Measurements from ENCODE around the gene RHOG.
"Not testable (repeated sequence)": the region's sequence is repeated elsewhere in the genome, so short reads cannot be mapped to it uniquely, and the experiment has no call there.

Gene RHOG

DNA sequence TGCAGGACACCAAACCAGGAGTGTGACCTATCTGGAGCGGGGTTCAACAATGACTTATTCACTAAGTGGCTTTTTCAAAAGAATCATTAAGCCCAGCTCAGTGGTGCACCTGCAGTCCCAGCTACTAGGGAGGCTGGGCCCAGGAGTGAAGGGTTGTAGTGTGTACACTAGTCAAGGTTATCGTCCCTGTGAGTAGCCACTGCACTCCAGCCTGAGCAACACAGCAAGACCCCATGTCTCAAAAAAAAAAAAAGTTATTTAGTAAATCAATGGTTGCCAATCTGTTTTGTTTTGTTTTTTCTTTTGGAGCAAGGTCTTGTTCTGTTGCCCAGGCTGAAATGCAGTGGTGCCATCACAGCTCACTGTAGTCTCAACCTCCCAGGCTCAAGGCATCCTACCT is 7.9 kb downstream of the RHOG start:
- no peak for DNase-seq

DNA sequence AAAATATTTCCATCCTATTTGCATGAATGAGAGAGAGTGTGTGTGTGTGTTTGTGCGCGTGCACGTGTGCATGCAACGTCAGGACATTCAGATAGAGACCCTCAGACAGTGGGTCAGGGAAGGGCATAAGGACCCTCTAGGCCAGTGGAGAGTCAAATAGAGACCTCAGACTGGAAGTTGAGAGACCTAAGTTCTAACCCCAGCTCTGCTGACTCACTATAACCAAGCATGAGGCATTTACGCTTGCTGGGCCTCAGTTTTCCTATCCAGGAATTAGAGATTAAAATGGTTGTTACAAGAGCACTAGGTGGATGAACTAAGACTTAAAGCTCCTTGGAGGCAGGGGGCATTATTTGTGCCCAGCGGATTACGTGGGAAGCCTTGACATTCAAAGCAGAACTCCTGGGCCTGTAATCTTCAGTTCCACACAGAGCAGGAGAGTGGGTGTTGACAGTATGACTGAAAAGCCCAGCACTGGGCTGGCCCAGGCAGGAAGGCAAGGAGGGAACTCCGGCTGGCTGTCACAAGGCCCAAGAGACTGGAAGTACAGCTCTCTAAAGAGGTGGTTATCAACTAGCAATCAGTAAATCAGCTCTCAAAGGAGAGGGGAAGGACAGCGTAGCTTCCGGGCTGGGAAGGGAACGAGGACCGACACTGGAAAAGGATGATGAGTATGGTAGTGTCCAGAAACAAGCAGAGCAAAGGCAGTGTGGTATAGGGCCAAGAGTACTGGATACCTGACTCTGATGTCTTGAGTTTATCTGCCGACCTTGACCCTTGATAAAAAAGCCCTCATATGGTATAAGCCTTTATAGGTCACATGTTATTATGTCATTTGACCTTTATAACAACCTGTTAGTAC is 9.2 kb downstream of the RHOG start:
- no peak for DNase-seq

DNA sequence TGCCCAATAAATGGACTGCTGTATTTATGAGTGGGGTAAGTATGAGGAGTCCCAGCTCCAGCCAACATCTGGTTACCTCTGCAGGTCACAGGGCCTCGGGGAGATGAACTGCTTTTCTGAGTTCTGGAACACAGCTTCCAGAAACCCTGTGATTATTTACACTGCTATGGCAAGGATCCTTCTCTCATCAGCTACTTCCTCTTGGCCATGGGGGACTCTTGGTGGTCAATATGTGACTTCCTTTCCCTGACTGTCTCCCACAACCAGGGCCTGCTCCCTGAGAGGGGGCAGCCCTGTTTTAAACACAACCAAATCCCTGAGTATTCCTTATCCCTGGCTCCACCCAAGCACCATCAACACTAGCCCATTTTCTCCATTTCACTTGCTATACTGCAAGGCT is 10.0 kb downstream of the RHOG start:
- no peak for DNase-seq

DNA sequence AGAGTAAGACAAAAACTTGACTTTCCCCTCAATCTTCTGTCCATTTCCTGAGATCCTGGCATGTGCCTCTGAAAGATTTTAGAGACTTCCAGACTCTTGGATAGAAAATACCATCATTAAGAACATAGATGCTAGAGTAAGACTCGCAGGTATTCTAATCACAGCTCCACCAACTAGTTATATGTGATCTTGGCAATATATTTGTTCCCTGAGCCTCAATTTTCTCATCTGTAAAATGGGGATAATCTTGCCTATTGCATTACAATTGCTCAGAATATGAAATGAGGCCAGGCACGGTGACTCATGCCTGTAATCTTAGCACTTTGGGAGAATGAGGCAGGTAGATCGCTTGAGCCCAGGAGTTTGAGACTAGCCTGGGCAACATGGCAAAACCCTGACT is 10.7 kb downstream of the RHOG start:
- no peak for DNase-seq

DNA sequence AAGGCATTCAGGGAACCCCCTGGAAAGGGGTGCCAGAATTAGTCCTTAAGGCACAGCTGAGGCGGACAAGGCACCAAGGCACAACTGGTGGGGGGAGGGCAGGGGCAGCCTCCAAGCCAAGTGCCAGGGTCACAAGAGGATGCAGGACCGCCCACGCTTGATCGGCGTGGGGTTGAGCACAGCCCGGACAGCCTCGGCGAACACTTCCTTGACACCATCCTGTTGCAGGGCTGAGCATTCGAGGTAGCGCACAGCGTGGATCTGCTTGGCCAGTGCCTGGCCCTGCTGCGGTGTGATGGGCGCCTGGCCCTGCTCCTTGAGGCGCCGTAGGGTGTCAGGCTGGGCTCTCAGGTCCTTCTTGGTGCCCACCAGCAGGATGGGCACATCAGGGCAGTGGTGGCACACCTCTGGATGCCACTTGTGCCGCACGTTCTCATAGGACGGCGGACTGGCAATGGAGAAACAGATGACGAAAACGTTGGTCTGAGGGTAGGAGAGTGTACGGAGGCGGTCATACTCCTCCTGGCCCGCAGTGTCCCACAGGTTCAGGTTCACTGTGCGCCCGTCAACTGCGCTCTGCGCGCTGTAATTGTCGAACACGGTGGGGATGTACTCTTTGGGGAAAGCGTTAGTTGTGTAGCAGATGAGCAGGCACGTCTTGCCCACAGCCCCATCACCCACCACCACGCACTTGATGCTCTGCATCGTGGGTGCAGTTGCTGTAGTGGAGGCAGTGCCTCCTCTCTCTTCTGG is 13.1 kb downstream of the RHOG start:
- no peak for DNase-seq

DNA sequence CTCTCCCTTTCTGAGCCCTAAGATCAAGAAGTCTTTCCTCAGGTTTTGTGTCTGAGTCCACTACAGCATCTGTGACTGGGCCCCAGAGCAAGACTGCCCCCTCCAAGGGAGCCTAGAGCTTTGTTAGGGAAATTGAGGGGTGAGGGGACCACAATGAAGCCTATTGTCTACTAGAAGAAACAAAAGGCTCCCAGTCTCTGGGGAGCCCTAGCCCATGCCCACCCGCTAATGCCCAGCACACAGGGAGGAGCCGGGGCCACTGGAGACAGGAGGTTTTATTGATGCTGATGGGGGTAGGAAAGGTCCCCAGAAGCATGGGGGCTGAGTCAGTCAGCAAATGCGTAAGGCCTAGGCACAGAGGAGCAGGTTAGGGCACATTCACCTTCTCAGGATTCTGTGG is 14.0 kb downstream of the RHOG start:
- no peak for DNase-seq

DNA sequence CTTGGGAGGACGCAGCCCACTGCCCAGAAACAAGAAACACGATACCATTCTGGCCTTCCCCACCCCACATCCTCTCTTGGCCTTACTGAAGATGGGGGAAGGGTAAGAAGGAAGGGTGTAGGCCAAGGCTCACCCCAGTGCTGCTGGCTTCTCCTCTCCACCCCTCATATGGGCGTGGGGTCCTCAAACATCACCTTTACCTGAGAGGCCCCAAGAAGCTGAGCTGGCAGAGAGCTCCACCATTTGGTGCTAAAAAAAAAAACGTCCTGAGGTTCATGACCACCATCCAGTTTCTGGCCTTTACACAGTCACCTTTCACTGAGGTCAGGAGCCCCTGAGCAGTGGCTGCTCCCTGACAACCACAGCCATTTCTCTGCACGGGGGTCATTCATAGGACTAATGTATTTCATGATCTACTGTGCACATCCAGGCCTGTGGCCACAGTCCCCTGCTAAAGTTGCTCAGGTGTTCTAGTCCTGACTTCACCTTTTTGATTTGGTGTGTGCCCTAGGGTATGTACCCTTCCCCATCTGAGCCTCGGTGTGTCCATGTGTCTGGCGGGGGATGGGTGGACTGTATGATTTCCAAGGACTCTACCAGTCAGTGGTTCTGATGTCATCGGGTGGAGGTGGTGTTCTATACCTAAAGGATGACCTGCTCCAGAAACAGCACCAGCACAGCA is 15.1 kb downstream of the RHOG start:
- DNase-seq: no peak

DNA sequence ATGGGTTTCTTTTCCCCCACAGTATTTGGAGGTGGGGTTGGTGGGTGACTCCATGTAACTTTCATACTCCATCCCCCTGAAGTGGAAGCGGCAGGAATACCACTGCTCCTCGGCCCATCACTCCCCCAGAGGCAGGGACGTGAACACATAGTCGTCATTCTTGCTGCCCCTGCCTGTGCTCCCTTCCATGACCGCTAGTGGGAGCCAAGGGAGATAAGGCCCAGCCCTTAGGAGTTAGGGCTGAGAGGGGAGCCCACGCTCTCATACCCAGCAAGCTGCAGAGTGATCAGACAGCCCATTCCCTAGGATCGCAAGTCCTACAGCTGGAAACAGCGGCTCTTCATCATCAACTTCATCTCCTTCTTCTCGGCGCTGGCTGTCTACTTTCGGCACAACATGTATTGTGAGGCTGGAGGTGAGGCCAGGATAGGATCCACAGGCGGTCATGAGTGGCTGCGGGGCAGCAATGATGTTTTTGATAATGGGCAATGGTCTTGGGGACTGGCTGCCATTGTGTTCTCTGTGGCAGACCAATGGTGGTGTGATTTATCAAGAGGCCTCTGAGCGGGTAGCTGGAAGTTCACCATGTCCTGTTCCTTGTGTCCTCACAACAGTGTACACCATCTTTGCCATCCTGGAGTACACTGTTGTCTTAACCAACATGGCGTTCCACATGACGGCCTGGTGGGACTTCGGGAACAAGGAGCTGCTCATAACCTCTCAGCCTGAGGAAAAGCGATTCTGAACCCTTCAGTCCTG is 15.9 kb downstream of the RHOG start:
- peak; percentile 60 to 71 for DNase-seq

DNA sequence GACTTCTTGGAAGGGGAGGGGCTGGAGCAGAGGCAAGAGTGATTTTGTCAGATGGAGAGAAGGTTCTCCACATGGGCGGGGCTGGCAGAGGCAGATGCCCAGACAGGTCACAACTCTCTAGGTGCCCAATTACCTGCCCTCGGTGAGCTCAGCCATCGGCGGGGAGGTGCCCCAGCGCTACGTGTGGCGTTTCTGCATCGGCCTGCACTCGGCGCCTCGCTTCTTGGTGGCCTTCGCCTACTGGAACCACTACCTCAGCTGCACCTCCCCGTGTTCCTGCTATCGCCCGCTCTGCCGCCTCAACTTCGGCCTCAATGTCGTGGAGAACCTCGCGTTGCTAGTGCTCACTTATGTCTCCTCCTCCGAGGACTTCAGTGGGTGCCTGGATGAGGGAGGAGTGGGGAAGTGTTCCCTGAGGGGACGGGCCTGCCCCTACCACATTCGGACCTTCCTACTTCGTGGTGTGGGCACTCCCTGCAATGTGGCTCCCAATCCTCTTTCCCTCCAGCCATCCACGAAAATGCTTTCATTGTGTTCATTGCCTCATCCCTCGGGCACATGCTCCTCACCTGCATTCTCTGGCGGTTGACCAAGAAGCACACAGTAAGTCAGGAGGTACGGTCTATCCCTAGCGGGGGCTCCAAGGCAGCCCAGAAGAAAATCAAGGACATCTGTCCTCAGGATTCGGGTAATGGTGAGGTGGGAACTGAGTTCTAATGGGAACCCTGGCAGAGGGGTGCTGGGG is 16.8 kb downstream of the RHOG start:
- no peak for DNase-seq

DNA sequence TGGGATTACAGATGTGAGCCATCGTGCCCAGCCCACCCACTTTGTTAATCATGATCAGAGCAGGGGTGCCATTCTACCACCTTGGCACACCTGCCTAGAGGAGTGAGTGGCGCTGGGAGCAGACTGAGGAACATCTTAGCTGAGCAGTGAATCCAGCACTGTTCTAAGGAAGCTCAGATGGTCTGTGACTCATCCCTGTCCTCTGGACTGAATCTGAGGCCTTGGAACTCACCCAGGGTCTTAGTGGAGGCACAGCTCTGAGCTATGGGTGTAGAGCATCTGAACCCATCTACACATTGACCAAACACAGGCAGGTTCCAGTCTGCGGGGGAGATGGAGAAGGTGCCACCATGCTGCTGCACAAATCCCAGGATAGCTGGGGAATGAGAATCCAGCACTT is 17.5 kb downstream of the RHOG start:
- DNase-seq: no peak

DNA sequence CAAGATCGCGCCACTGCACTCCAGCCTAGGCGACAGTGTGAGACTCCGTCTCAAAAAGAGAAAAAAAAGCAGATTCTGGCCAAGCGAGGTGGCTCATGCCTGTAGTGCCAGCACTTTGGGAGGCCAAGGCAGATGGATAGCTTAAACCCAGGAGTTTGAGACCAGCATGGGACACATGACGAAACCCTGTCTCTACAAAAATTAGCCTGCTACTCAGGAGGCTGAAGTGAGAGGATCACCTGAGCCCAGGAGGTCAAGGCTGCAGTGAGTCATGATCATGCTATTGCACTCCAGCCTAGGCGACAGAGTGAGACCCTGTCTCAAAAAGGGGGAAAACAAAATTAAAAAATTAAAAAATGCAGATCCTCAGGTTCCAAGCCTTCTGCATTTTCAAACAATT is 18.4 kb downstream of the RHOG start:
- DNase-seq: no peak

DNA sequence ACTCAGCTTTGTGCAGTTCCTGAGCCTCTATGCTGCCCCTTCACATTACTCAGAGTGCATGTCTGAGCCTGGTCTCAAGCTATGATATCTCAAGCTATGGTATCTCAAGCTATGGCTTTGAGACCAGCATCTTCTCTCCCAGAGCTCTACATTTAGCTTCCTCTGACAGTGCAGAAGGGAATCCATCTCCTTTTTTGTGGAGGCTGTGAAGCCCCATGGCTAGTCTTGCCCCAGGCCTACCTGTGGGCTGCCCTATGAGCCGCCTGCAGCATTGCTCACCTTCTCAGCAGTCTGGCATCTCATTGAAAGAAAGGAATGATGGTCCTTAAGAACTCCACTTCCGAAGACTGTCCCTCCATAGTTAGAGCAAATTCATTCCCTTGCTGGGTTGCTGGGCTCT is 19.8 kb downstream of the RHOG start:
- no peak for DNase-seq

DNA sequence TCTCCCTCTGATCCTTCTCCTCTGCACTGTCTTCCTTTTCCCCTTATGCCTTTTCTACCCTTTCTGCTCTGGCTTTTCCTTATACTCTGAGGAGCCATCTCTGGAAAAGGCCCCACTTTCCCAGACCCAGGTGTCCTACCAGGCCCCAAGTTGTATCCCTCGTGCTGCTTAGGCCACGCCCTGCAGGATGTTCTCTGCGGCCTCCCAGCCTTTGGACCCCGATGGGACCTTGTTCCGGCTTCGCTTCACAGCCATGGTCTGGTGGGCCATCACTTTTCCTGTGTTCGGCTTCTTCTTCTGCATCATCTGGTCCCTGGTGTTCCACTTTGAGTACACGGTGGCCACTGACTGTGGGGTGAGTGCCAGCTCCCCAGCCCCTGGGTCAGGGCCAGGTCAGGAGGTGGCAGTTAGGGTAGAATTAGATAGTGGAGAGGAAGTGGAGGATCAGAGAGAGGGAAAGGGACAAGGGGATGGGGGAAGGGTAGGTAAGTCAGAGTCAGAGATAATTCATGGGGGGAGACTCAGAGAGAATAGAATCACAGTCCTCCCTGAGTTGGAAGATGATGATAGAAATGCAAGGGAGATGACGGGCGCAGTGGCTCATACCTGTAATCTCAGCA is 23.5 kb downstream of the RHOG start:
- DNase-seq: no peak

DNA sequence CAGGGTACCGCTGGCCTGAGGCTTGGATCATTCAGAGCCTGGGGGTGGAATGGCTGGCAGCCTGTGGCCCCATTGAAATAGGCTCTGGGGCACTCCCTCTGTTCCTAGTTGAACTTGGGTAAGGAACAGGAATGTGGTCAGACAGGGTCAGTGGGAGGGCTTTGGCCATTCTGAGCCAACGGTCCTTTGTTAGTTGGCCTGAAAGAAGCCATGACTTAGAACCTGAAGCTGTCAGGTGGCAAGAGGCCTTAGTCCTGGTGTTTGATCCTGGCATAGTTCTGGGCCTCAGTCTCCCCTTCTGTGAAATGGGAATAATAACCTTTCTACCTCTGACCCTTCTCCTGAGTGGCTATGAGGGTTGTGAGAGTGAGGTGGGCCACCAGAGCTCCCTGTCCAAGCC is 24.1 kb downstream of the RHOG start:
- no peak for DNase-seq

DNA sequence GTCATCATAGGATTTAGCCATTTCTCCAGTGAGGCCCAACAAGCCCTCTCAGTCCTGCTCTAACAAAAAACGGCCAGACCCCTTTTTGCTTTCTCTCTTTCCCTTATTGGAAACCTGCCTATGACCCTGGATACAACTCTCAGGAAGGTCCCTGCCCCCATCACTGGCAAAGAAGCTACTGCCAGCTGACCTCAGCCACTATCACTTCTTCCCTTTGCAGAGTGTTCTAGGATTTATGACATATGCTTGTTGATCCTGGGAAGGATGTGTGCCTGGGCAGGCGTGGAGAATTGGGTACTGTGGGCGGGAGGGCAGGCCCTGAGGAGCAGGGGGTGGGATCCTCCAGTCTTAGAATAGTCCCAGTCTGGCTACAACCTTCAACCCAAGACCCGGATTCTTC is 24.9 kb downstream of the RHOG start:
- DNase-seq: no peak

DNA sequence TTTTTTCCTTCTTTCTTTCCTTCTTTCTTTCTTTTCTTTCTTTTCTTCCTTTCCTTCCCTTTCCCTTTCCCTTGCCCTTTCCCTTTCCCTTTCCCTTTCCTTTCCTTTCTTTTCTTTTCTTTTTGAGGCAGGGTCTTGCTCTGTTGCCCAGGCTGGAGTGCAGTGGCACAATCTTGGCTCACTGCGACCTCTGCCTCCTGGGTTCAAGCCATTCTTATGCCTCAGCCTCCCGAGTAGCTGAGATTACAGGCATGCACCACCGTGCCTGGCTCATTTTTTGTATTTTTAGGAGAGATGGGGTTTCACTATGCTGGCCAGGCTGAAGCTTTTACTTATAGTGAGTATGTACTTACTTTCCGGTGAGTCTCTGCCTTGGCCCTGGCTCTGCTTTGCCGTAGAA is 25.9 kb downstream of the RHOG start:
- not testable (repeated sequence) for DNase-seq

DNA sequence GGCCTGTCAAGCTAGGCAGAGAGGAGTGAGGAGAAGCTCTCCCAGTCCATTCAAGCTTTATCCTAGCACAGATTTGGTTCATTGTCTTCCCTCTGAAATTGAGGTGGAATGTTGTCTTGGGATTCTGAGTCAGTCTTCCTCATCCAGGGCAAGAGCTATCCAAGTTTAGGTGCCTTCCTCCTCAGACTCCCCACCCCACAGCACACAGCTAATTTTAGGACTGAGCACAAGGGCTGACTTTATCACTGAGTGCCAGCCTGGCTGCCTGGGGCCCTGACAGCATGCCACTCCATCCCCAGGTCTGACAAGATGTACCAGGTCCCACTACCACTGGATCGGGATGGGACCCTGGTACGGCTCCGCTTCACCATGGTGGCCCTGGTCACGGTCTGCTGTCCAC is 29.8 kb downstream of the RHOG start:
- DNase-seq: no peak

DNA sequence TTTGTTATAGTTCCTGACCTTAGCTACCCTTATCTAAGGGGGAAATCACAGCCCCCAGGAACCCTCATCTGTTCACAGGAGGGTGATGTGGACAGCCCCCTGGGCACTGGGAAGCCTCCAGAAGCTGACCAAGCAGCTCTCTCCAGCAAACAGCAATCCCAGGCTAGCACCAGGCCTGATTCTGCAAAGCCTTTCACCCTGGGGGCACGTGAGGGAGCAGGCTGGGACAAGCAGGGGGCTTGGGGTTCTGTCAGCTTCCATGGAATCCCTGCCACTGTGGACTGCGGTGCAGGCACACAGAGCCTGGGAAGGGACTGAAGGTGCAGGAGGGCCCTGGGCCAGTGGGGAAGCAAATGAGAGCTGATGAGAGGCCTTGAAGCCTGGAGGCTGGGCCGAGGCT is 30.3 kb downstream of the RHOG start:
- DNase-seq: no peak

DNA sequence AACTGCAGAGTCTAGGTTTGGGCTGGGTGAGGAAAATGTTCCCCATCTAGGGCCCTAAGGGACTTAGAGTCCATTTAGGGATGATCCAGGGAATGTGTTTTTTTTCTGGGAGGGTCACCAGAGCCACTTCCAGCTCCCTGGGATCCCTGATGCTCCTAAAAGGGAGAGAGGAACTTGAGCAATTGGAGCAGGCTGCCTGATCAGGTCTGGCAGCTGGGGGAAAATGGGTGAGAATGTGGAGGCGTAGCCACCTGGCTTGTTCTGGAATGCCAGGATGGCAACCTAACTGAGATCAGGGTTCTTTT is 31.2 kb downstream of the RHOG start:
- DNase-seq: no peak

DNA sequence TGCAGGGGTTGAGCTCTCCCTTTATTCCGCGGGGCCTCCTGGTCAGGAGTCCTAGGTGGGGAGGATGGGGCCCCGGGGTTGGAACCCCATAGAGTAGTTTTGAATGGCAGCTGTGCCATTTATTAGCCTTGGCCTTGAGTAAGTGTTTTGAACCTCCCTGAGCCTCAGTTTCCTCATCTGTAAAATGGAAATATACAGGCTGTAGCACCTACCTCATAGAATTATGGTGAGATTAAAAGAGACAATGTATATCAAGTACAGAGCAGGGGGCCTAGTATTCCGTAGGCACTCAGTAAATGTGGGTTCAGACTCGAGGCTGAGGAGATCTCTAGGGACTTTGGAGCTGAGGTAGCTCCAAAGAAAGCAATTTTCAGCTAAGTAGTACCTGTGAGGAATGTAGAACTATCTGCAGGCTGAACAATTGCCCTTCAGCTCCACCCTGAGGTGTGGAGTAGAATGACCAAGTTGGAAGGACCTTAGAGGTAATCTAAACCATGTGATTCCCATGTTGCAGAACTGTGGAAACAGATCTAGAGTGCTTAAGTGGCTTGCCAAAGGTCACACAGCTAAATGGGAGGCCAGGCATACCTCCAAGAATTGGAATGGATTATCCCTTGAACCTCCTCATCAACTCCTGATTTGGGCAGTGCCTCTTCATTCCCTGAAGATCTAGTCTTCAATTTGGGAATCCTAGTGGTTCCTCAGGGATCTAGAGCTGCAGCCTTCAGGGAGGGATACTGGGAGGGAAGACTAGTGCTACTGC is 31.7 kb downstream of the RHOG start:
- DNase-seq: peak; percentile 80 to 81

Data from AML-193 (cell line).